ENCODE results near the gene ASCL3. TPM values are rescaled to one million over a fixed set of nuclear protein-coding genes. Genes with fewer than 3 reads are reported as not detected.

ASCL3 gene
- total and polyA plus RNA-seq, 2 of the 8 experiments (the other 6 are each of a cell fraction or from before 2014, with no cell fraction given), result not detected

DNA sequence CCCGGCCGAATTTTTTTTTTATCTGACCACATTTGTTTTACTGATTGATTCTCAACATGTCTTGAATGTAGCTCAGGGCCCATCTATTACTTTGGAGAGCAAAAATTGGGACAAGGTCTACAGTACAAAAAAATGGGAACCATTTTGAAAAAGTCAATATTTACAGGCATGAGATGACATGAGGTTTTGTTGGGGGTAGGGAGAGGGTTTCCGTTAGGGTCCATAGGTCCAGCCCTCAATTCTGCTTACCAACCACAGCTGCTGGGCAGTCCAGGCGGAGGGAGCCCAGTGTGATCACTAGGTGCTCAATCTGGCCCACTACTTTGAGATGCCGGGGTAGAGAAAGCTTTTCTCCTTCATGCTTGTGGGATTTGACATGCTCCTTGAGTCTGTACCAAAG, 42.6 kb upstream of the ASCL3 start:
- H3K56ac ChIP-seq (replicated peaks; ENCODE audit: insufficient read length, low read depth, low read length), result no peak overlapping the region
- no peak for FAIRE-seq
- H4K20me1 ChIP-seq (replicated peaks in 1 of 2; ENCODE audit: control insufficient read depth in 1 of 2, insufficient read depth in 2 of 2, low read length in 2 of 2), result no peaks in the 10 kb centered on the region
- no peak overlapping the region for H3K14ac ChIP-seq (ENCODE audit: insufficient read length)
- H3K27ac ChIP-seq (ENCODE audit: low read depth, low read length), result no peak overlapping the region
- H2BK120ac ChIP-seq (replicated peaks; ENCODE audit: low read depth, low read length), result no peak overlapping the region
- WGBS, 2 experiments (ENCODE audit: extremely low coverage in 1 of 2, insufficient coverage in 1 of 2, insufficient read length in 1 of 2, insufficient replicate concordance in 2 of 2, low coverage in 1 of 2, low lambda C conversion rate in 2 of 2, missing lambda C conversion rate in 1 of 2), result 84% methylated on average over 5 of the region's 5 CpGs; no CpG with 5 or more reads in 1 of the 2 experiments
- H3K36me3 ChIP-seq (ENCODE audit: control insufficient read depth in 2 of 4, insufficient read depth in 4 of 4, low read length in 3 of 4), result no peaks in the 10 kb centered on the region
- no peak overlapping the region for H4K91ac ChIP-seq (replicated peaks; ENCODE audit: insufficient read length, low read length)
- no peaks in the 10 kb centered on the region for H3K23me2 ChIP-seq (ENCODE audit: low read depth, low read length)
- H2BK5ac ChIP-seq (ENCODE audit: low read depth, low read length), result no peak overlapping the region
- H2BK15ac ChIP-seq (ENCODE audit: low read length), result no peak overlapping the region
- CTCF ChIA-PET (ENCODE audit: partially characterized antibody), result interaction anchor here (1.2 to 1.9 kb wide), 2 partner anchors 10 to 31 kb away, joined by 3 to 4 read pairs; no protein-coding TSS in a partner anchor
- no peak overlapping the region for H2AFZ ChIP-seq (ENCODE audit: low read length)
- no peak overlapping the region for H2BK12ac ChIP-seq (ENCODE audit: low read depth, low read length)
- no peak overlapping the region for H3K23ac ChIP-seq (ENCODE audit: insufficient read length)
- no peak overlapping the region for H4K8ac ChIP-seq (ENCODE audit: extremely low read depth, insufficient read depth, low read length)
- no peak overlapping the region for H2AK5ac ChIP-seq (ENCODE audit: low read depth, low read length)
- TF ChIP-seq FOSL1 (IDR thresholded peaks at IDR 0.05; ENCODE audit: insufficient read depth, low read depth, low read length) (no peak), NANOG (IDR thresholded peaks at IDR 0.05; ENCODE audit: insufficient read depth, low read depth, low read length, poor library complexity, severe bottlenecking) (no peak), HDAC6 (IDR thresholded peaks at IDR 0.05; ENCODE audit: low read depth, low read length) (no peak), BCL11A (IDR thresholded peaks at IDR 0.05; ENCODE audit: low read depth in 2 of 2, low read length in 2 of 2) (no peak), RXRA (IDR thresholded peaks at IDR 0.05; ENCODE audit: insufficient read depth, low read depth, low read length) (no peak), CTCF (IDR thresholded peaks at IDR 0.05; ENCODE audit: control extremely low read depth in 1 of 3, insufficient read depth in 1 of 3, low read depth in 1 of 3, low read length in 3 of 3) (no peak), SIN3A (conservative IDR thresholded peaks at IDR 0.05 in 1 of 2, IDR thresholded peaks at IDR 0.05 in 1 of 2; ENCODE audit: low read depth in 1 of 2, low read length in 2 of 2) (no peak), SUZ12 (IDR thresholded peaks at IDR 0.05; ENCODE audit: low read length) (no peak), TBP (IDR thresholded peaks at IDR 0.05; ENCODE audit: low read depth, low read length) (no peak), BACH1 (IDR thresholded peaks at IDR 0.05; ENCODE audit: low read length) (no peak), RFX5 (IDR thresholded peaks at IDR 0.05; ENCODE audit: borderline replicate concordance, low read depth, low read length) (no peak), KDM1A (IDR thresholded peaks at IDR 0.05; ENCODE audit: borderline replicate concordance, low read length) (no peak)
- H3K18ac ChIP-seq (ENCODE audit: extremely low read depth, low read length), result no peak overlapping the region
- no peak overlapping the region for H3K9ac ChIP-seq (replicated peaks in 1 of 4; ENCODE audit: extremely low read depth in 1 of 4, low read depth in 3 of 4, low read length in 3 of 4)
- DNase-seq (ENCODE audit: low read depth in 1 of 2, low spot score in 2 of 2), result no peak
- no peaks in the 10 kb centered on the region for H3K79me2 ChIP-seq (ENCODE audit: control insufficient read depth in 1 of 2, insufficient read depth in 2 of 2, low read length in 2 of 2)
- no peaks in the 10 kb centered on the region for H3K79me1 ChIP-seq (ENCODE audit: low read depth, low read length)
- POLR2A ChIA-PET (ENCODE audit: partially characterized antibody), result no interaction called here
- H3K4me1 ChIP-seq (replicated peaks in 1 of 4; ENCODE audit: control insufficient read depth in 3 of 4, insufficient read depth in 4 of 4, low read length in 3 of 4), result no peaks in the 10 kb centered on the region; a peak in 2 of 7 replicates
- H3K9me3 ChIP-seq (ENCODE audit: insufficient read depth in 2 of 2, low read depth in 1 of 2, low read length in 1 of 2), result no peaks in the 10 kb centered on the region; a peak in 1 of 4 replicates
- no peak overlapping the region for H3K4ac ChIP-seq (replicated peaks; ENCODE audit: insufficient read length, low read depth, low read length)
- H3K4me2 ChIP-seq (ENCODE audit: insufficient read depth in 1 of 2, low read depth in 2 of 2, low read length in 2 of 2), result no peak overlapping the region
- H3K27me3 ChIP-seq (replicated peaks in 1 of 4; ENCODE audit: control insufficient read depth in 3 of 4, extremely low read depth in 1 of 4, insufficient read depth in 3 of 4, low read length in 3 of 4), result no peaks in the 10 kb centered on the region
- no peak overlapping the region for H3K4me3 ChIP-seq (ENCODE audit: extremely low read depth in 1 of 4, insufficient read depth in 2 of 4, low read depth in 3 of 4, low read length in 4 of 4)
- H2BK20ac ChIP-seq (ENCODE audit: low read length), result no peak overlapping the region
- H4K5ac ChIP-seq (ENCODE audit: insufficient read length, low read depth, low read length), result no peak overlapping the region

All from H1 (cell line).